CD4-positive, alpha-beta T cell (primary cell): ENCODE data around the gene HES2. TPM values are rescaled to one million over a fixed set of nuclear protein-coding genes. Genes with fewer than 3 reads are reported as not detected.

Experiments
- ATAC-seq: fragments of 200-7000 bp; cut with Tn5 transposase; one replicate; pipeline ENCODE4 v1.10.0; 2022; ENCODE audit warnings: mild to moderate bottlenecking; ENCODE audit not compliant: poor library complexity
- CTCF ChIA-PET: fragments of 350-600 bp; sonication (Branson Sonifier 250); formaldehyde crosslinking; loops from one replicate; lab custom pipeline; 2021; ENCODE audit warnings: antibody characterized with exemption, inconsistent platforms; lab: Charles Lee
- POLR2A ChIA-PET: fragments of 350-600 bp; sonication (Branson Sonifier 250); formaldehyde crosslinking; loops from one replicate; lab custom pipeline; 2021; ENCODE audit warnings: antibody characterized with exemption, inconsistent platforms; lab: Charles Lee
- DNase-seq, 14 experiments: peaks; one replicate each; pipeline ENCODE4 v3.0.0-alpha.2; 2013 to 2020; ENCODE audit warnings: mixed read lengths in 2 of 14
- H3K27ac ChIP-seq, 2 donors: one replicate each; pipeline versions ENCODE4 v1.5.1 to v1.7.0; 2013; ENCODE audit warnings: low read length in 2 of 2, low read depth in 1 of 2, mild to moderate bottlenecking in 1 of 2
- H3K27me3 ChIP-seq, 2 experiments: 1 replicate in 1 of 2; 2 replicates in 1 of 2; pipeline versions ENCODE4 v1.6.1 to v1.7.0; 2013; ENCODE audit warnings: low read length in 2 of 2, control low read depth in 1 of 2, mild to moderate bottlenecking in 1 of 2, moderate library complexity in 1 of 2; ENCODE audit not compliant: insufficient read depth in 2 of 2, control insufficient read depth in 1 of 2
- H3K36me3 ChIP-seq: one replicate; pipeline ENCODE4 v1.6.1; 2013; ENCODE audit warnings: low read length, control low read depth; ENCODE audit not compliant: insufficient read depth
- H3K4me1 ChIP-seq: one replicate; pipeline ENCODE4 v1.6.1; 2013; ENCODE audit warnings: low read length, control low read depth; ENCODE audit not compliant: insufficient read depth
- H3K4me3 ChIP-seq: one replicate; pipeline ENCODE4 v1.5.1; 2013; ENCODE audit warnings: mild to moderate bottlenecking, low read length, moderate library complexity
- H3K9me3 ChIP-seq, 2 experiments: 1 replicate in 1 of 2; 2 replicates in 1 of 2; pipeline versions ENCODE4 v1.6.1 to v1.7.0; 2013; ENCODE audit warnings: low read length in 2 of 2, mild to moderate bottlenecking in 2 of 2, control low read depth in 1 of 2, moderate library complexity in 1 of 2; ENCODE audit not compliant: control insufficient read depth in 1 of 2, insufficient read depth in 1 of 2
- H3K27ac Mint-ChIP-seq: one replicate; pipeline ENCODE4 v1.8.0; 2020; ENCODE audit warnings: mixed read lengths
- H3K27me3 Mint-ChIP-seq: one replicate; pipeline ENCODE4 v1.8.0; 2021; ENCODE audit warnings: mixed read lengths
- H3K36me3 Mint-ChIP-seq: one replicate; pipeline ENCODE4 v1.8.0; 2021; ENCODE audit warnings: low read depth, mixed read lengths
- H3K4me1 Mint-ChIP-seq: one replicate; pipeline ENCODE4 v1.8.0; 2021; ENCODE audit warnings: low read depth, mixed read lengths
- H3K4me3 Mint-ChIP-seq: one replicate; pipeline ENCODE4 v1.8.0; 2020; ENCODE audit warnings: mild to moderate bottlenecking, mixed read lengths
- H3K9me3 Mint-ChIP-seq: one replicate; pipeline ENCODE4 v1.8.0; 2020; ENCODE audit warnings: mixed read lengths
- intact Hi-C, 2 experiments: fragments of 100-400 bp; cut with DNase I in 1 of 2; cut with micrococcal nuclease in 1 of 2; formaldehyde crosslinking; loops; one replicate each; pipeline versions ENCODE4 v1.15.1 to v1.9.0; 2023 to 2025; cut with DNase I, micrococcal nuclease
- total RNA-seq, 174 experiments: library from RNA in 2 of 174; stranded (reverse) in 2 of 174; gene quantifications; one replicate each; pipeline ENCODE4 v1.2.3 and lab custom pipeline; 2021 to 2026
- TF ChIP-seq, protein P1 (sequence below): fragments of 200-600 bp; IDR thresholded peaks from one replicate; pipeline ENCODE4 v1.8.0; 2022; ENCODE audit warnings: antibody characterized with exemption, mild to moderate bottlenecking

HES2 gene
- total RNA-seq, 2 experiments from 2014 or later, result not detected

DNA sequence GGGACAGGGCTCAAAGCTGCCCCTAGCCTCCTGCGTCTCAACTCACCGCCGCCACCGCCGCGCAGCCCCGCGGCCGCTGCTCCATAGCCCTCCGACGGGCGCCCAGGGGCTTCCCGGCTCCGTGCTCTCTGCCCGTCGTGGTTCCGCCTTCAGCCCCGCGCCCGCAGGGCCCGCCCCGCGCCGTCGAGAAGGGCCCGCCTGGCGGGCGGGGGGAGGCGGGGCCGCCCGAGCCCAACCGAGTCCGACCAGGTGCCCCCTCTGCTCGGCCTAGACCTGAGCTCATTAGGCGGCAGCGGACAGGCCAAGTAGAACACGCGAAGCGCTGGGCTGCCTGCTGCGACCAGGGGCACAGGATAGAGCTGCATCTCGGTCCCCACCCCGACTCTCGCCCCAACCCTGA is 46.3 kb upstream of the HES2 start, which contains the start of gene TNFRSF25:
Gene TNFRSF25 (minus strand): TSS at position 151 of the 400 bp plus-strand sequence. CDS start 66 bp downstream, at position 85.
- Mint-ChIP-seq H3K36me3 (peaks cover 41% of the 10 kb centered on the region), H3K4me3 (peak within 1 kb of the TSS; percentile 98), H3K9me3 (no peaks in the 10 kb centered on the region), H3K4me1 (peaks cover 46% of the 10 kb centered on the region), H3K27me3 (no peaks in the 10 kb centered on the region), H3K27ac (peak within 1 kb of the TSS; percentile 96)
- TF ChIP-seq, protein P1, sequence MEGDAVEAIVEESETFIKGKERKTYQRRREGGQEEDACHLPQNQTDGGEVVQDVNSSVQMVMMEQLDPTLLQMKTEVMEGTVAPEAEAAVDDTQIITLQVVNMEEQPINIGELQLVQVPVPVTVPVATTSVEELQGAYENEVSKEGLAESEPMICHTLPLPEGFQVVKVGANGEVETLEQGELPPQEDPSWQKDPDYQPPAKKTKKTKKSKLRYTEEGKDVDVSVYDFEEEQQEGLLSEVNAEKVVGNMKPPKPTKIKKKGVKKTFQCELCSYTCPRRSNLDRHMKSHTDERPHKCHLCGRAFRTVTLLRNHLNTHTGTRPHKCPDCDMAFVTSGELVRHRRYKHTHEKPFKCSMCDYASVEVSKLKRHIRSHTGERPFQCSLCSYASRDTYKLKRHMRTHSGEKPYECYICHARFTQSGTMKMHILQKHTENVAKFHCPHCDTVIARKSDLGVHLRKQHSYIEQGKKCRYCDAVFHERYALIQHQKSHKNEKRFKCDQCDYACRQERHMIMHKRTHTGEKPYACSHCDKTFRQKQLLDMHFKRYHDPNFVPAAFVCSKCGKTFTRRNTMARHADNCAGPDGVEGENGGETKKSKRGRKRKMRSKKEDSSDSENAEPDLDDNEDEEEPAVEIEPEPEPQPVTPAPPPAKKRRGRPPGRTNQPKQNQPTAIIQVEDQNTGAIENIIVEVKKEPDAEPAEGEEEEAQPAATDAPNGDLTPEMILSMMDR, result no peak
- no peaks in the 10 kb centered on the region for H3K27me3 ChIP-seq
- intact Hi-C loops, result no loop called here
- H3K9me3 ChIP-seq, result no peaks in the 10 kb centered on the region
- H3K27ac ChIP-seq, result peak within 1 kb of the TSS; percentile 90 to 97
- POLR2A ChIA-PET, result interaction anchor here (1.0 to 6.9 kb wide), 5 partner anchors 10 to 77 kb away, joined by 3 to 40 read pairs (median 4); no protein-coding TSS in a partner anchor
- H3K4me1 ChIP-seq, result peaks cover 55% of the 10 kb centered on the region
- CTCF ChIA-PET, result interaction anchor here (0.9 to 4.9 kb wide), 4 partner anchors 10 to 29 kb away, joined by 4 to 34 read pairs (median 9); no protein-coding TSS in a partner anchor
- peak in 13 of 14 experiments; percentile 26 to 87 (median 65) for DNase-seq
- peak; percentile 59 for ATAC-seq
- peak within 1 kb of the TSS; percentile 83 for H3K4me3 ChIP-seq
- peaks cover 33% of the 10 kb centered on the region for H3K36me3 ChIP-seq

DNA sequence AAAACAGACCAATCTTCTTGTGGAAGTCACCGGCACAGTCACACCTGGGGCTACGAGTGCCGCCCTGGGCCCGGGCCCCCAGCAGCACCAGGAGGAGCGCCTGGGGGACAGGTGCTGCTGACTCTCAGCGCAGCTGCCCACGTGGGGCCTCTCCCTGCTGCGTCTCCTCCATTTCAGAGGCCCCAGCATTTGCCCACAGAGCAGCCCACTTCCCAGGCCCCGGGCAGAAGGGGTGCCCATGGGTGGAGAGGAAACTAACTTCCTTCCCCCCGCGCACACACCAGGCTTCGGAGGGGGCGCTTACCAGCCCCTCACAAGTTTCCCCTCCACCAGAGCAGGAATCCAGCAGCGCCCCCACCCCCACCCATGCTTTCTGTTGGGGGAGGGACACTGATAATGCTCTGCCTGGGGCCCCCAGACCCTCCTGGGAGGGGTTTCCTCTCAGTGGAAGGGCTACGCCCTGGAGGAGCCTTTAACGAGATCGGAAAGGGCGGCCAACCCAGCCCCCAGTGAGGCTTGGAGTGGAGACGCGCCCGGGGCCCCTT is 45.8 kb upstream of the HES2 start:
- H3K36me3 Mint-ChIP-seq, result peaks cover 46% of the 10 kb centered on the region
- TF ChIP-seq, protein P1, result no peak
- intact Hi-C loops, result loop anchor here in 1 of 2 experiments (1.0 kb wide), 1 partner anchor 10 kb away; no protein-coding TSS in a partner anchor
- POLR2A ChIA-PET, result interaction anchor here (1.0 to 6.9 kb wide), 3 partner anchors 10 to 16 kb away, joined by 4 to 40 read pairs (median 4); no protein-coding TSS in a partner anchor
- Histone ChIP-seq H3K4me1 (peaks cover 60% of the 10 kb centered on the region), H3K27me3 (no peaks in the 10 kb centered on the region), H3K27ac (peak overlapping the region; percentile 90 to 97), H3K9me3 (no peaks in the 10 kb centered on the region), H3K4me3 (peak overlapping the region; percentile 83), H3K36me3 (peaks cover 38% of the 10 kb centered on the region)
- H3K9me3 Mint-ChIP-seq, result no peaks in the 10 kb centered on the region
- peak overlapping the region; percentile 98 for H3K4me3 Mint-ChIP-seq
- no peaks in the 10 kb centered on the region for H3K27me3 Mint-ChIP-seq
- CTCF ChIA-PET, result interaction anchor here (0.9 to 4.9 kb wide), 7 partner anchors 11 to 473 kb away, joined by 3 to 34 read pairs (median 10); partner anchors contain the start of genes ESPN and NPHP4
- peaks cover 51% of the 10 kb centered on the region for H3K4me1 Mint-ChIP-seq
- DNase-seq (peak in 13 of 14 experiments; percentile 37 to 77 (median 50)), ATAC-seq (peak; percentile 51)
- H3K27ac Mint-ChIP-seq, result peak overlapping the region; percentile 96

- TF ChIP-seq, protein P1, result no peak
- Mint-ChIP-seq H3K4me1 (peaks cover 57% of the 10 kb centered on the region), H3K4me3 (peak overlapping the region; percentile 98), H3K9me3 (no peaks in the 10 kb centered on the region), H3K27me3 (no peaks in the 10 kb centered on the region), H3K27ac (peak overlapping the region; percentile 96), H3K36me3 (peaks cover 52% of the 10 kb centered on the region)
- H3K4me3 ChIP-seq, result peak overlapping the region; percentile 83
- H3K27ac ChIP-seq, result peak overlapping the region; percentile 90 to 97
- peaks cover 64% of the 10 kb centered on the region for H3K4me1 ChIP-seq
- ChIA-PET CTCF (interaction anchor here (1.0 to 4.9 kb wide), 4 partner anchors 10 to 473 kb away, joined by 3 to 34 read pairs (median 12); partner anchors contain the start of genes ESPN and NPHP4), POLR2A (interaction anchor here (0.6 to 6.9 kb wide), 3 partner anchors 11 to 1957 kb away, joined by 3 to 40 read pairs (median 4); no protein-coding TSS in a partner anchor)
- H3K9me3 ChIP-seq, result no peaks in the 10 kb centered on the region
- no peaks in the 10 kb centered on the region for H3K27me3 ChIP-seq
- DNase-seq (peak in 1 of 14 experiments; percentile 23), ATAC-seq (no peak)
- intact Hi-C loops, result loop anchor here in 1 of 2 experiments (1.0 kb wide), 1 partner anchor 10 kb away; no protein-coding TSS in a partner anchor
- peaks cover 38% of the 10 kb centered on the region for H3K36me3 ChIP-seq
Measured at GRCh38 chr1:6464915-6465314, 45.2 kb upstream of the HES2 start.
